PC-9 (cell line): ENCODE measurements around the gene IL22.

Experiments
- EZH2 ChIP-seq: fragments of 200-600 bp; sonication (generic); IDR thresholded peaks from 2 replicates; pipeline ENCODE4 v1.8.0; 2017; ENCODE audit warnings: antibody characterized with exemption, low read depth
- TF ChIP-seq, protein P1 (sequence below): fragments of 200-600 bp; sonication (generic); conservative IDR thresholded peaks from 2 replicates; pipeline ENCODE4 v1.6.1; 2017; ENCODE audit warnings: mixed run types, antibody characterized with exemption, mild to moderate bottlenecking, moderate library complexity

DNA sequence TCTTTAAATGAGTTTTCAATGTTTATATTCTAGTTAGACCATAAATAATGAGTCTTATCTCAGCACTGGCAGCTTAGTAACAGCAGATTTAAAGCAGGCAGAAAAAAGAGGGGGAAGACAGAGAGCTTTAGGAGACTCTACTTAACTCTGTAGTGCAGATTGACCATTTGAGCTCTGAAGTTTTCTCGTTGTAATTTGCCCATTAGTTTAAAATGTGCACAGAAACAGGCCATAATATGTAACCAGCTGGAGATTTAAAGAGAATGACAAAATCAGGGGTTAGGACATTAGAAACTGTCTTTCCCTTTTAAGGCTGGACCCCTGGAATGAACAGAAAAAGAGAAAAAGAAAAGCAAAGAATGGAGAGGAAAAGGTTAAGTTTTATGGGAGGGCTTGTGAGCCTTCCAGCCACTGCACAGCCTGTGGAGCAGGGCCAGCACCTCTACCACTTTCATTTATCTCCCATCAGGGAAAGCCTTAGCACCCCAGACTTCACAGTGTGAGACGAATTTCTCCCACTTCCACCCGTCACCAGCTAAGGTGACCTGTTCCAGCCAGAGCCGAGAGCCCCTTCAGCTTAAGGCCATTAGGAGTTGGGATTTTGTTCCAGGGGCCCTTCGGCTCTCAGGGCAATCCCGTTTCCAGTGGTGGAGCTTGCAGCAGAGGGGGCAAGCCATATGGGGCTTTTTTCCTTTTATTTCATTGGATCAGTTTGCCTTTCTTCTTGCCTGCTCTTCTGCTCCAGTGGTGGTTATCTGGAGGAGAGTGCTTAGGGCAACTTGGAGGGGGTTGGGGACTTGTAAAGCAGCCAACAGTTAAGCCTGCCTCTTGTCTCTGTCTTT is 8.0 kb downstream of the IL22 start:
- TF ChIP-seq, protein P1, sequence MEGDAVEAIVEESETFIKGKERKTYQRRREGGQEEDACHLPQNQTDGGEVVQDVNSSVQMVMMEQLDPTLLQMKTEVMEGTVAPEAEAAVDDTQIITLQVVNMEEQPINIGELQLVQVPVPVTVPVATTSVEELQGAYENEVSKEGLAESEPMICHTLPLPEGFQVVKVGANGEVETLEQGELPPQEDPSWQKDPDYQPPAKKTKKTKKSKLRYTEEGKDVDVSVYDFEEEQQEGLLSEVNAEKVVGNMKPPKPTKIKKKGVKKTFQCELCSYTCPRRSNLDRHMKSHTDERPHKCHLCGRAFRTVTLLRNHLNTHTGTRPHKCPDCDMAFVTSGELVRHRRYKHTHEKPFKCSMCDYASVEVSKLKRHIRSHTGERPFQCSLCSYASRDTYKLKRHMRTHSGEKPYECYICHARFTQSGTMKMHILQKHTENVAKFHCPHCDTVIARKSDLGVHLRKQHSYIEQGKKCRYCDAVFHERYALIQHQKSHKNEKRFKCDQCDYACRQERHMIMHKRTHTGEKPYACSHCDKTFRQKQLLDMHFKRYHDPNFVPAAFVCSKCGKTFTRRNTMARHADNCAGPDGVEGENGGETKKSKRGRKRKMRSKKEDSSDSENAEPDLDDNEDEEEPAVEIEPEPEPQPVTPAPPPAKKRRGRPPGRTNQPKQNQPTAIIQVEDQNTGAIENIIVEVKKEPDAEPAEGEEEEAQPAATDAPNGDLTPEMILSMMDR = no peak
- TF ChIP-seq EZH2 = no peak
